ENCODE measurements around the gene KIZ. TPM values are rescaled to one million over a fixed set of nuclear protein-coding genes. Genes with fewer than 3 reads are reported as not detected.

KIZ gene
- total and polyA plus RNA-seq, 2 donors: 18.7 to 24.7 TPM

DNA sequence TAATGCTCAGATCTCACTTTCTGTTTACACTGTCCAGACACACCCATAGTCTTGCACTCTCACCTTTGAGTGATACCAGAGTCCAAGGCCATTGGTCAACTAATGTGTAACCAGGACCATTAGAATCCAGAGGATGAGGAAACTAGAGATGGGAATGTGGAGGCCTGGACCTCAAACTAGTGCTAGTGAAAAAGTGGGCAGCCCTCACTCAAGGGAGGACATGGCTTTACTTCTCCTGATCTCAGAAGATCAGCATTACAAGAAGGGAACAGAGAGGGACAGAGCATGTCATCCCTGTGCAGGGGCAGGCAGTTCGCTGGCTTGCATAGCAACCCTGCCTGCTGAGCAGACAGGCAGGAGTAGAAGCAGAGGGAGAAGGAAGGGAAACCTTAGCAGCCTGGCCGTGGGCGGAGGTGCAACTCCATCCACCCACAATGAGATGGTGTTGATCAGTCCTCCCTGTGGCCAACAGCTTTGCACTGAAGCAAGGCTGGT, 154.7 kb downstream of the KIZ start:
- no peaks in the 10 kb centered on the region for H3K9me3 ChIP-seq (ENCODE audit: control insufficient read depth in 2 of 2, insufficient read depth in 1 of 2, low read length in 1 of 2)
- no peak overlapping the region for H3K27ac ChIP-seq (ENCODE audit: low read depth in 1 of 2, low read length in 1 of 2)
- no peaks in the 10 kb centered on the region for H3K4me1 ChIP-seq (ENCODE audit: control insufficient read depth in 2 of 2, insufficient read depth in 2 of 2, low read length in 2 of 2)
- H3K27me3 ChIP-seq (ENCODE audit: control insufficient read depth in 2 of 2, insufficient read depth in 1 of 2, low read length in 1 of 2): peaks cover 0 to 3% of the 10 kb centered on the region in 2 donors
- DNase-seq (ENCODE audit: low read depth in 6 of 9, low spot score in 9 of 9): no peak
- 66% methylated on average over 3 of the region's 3 CpGs for WGBS
- H3K4me3 ChIP-seq (ENCODE audit: low read length in 2 of 2): no peak overlapping the region
- H3K36me3 ChIP-seq (ENCODE audit: control insufficient read depth in 2 of 2, insufficient read depth in 2 of 2, low read length in 1 of 2): no peaks in the 10 kb centered on the region

DNA sequence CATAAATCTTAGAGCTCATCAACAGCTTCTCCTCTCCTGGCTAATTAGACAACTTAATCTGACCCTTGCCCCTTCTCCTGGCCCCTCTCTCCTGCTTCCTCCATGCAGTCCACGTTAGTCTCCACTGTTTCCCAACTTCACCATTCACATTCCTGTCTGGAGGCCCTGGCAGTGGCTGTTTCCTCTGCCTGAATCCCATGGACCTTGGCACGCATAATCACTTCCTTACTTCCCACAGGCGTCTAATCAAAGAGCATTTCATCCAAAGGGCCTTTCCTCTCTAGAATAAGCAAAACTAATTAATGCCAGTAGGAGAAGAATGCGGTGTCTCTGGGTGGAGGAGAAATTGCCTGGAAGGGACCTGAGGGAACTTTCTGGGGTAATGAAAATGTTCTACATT, 160.9 kb downstream of the KIZ start:
- no peaks in the 10 kb centered on the region for H3K9me3 ChIP-seq (ENCODE audit: control insufficient read depth in 2 of 2, insufficient read depth in 1 of 2, low read length in 1 of 2)

DNA sequence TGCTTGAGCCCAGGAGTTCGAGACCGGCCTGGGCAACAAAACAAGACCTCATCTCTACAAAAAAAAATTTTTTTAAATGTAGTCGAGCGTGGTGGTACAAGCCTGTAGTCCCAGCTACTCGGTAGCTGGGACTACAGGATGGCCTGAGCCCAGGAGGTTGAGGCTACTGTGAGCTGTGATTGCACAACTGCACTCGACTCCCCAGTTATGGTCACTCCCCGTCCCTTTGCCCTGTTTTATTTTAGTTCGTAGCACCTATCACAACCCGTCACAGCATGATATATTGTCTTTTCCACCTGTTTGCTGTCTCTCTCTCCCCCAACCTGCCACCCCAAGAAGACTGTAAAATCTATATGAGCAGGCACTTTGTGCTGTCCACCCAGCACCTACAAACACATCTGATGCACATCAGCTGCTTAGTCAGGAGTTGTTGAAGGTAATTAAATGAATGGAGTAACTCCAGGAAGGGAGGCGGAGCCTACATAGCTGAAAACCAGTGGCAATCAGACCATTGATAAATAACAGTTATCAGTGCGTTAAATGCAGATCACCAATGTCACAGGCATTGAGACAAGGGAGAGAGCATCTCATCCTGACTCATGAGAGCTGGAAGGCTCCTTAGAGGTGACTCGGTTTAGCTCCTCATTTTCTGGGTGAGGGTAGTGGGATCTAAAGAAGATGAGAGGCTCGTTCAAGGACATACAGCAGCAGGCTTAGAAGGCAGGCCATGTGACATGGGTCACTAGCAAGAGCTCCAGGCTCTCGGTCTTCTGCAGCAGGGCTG, 162.9 kb downstream of the KIZ start:
- H3K9me3 ChIP-seq (ENCODE audit: control insufficient read depth in 2 of 2, insufficient read depth in 1 of 2, low read length in 1 of 2): no peaks in the 10 kb centered on the region
- WGBS: 89% methylated on average over 14 of the region's 14 CpGs
- no peaks in the 10 kb centered on the region for H3K36me3 ChIP-seq (ENCODE audit: control insufficient read depth in 2 of 2, insufficient read depth in 2 of 2, low read length in 1 of 2)
- no peak for DNase-seq (ENCODE audit: low read depth in 6 of 9, low spot score in 9 of 9)
- H3K27ac ChIP-seq (ENCODE audit: low read depth in 1 of 2, low read length in 1 of 2): no peak overlapping the region
- no peaks in the 10 kb centered on the region for H3K4me1 ChIP-seq (ENCODE audit: control insufficient read depth in 2 of 2, insufficient read depth in 2 of 2, low read length in 2 of 2)
- H3K27me3 ChIP-seq (ENCODE audit: control insufficient read depth in 2 of 2, insufficient read depth in 1 of 2, low read length in 1 of 2): no peaks in the 10 kb centered on the region
- H3K4me3 ChIP-seq (ENCODE audit: low read length in 2 of 2): no peak overlapping the region

More for the DNA sequence above, 160.9 kb downstream of the KIZ start:
- 74% methylated on average over 4 of the region's 4 CpGs for WGBS
- Histone ChIP-seq H3K4me1 (ENCODE audit: control insufficient read depth in 2 of 2, insufficient read depth in 2 of 2, low read length in 2 of 2) (no peaks in the 10 kb centered on the region), H3K27ac (ENCODE audit: low read depth in 1 of 2, low read length in 1 of 2) (no peak overlapping the region), H3K27me3 (ENCODE audit: control insufficient read depth in 2 of 2, insufficient read depth in 1 of 2, low read length in 1 of 2) (no peaks in the 10 kb centered on the region), H3K36me3 (ENCODE audit: control insufficient read depth in 2 of 2, insufficient read depth in 2 of 2, low read length in 1 of 2) (no peaks in the 10 kb centered on the region), H3K4me3 (ENCODE audit: low read length in 2 of 2) (no peak overlapping the region)
- DNase-seq (ENCODE audit: low read depth in 6 of 9, low spot score in 9 of 9): no peak

DNA sequence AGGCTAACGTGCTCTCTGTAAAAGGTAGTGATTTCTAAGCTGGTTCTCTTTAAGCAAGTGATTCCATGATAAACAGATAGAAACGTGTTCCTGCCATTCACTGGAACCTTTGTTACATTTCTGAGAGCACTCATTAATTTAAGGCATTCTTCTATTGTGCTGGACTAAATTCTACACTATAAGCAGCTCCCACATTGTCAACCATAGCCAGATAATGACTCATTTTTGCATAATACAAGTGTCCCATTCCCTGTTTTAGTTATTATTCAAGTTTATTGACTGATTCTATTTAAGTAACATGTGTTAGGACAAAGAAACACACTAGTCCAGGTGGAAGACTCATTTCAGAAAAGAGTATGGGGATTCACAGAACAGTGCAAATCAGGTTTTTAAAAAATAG, 163.8 kb downstream of the KIZ start:
- DNase-seq (ENCODE audit: low read depth in 6 of 9, low spot score in 9 of 9): no peak
- Histone ChIP-seq H3K27ac (ENCODE audit: low read depth in 1 of 2, low read length in 1 of 2) (no peak overlapping the region), H3K4me1 (ENCODE audit: control insufficient read depth in 2 of 2, insufficient read depth in 2 of 2, low read length in 2 of 2) (no peaks in the 10 kb centered on the region), H3K9me3 (ENCODE audit: control insufficient read depth in 2 of 2, insufficient read depth in 1 of 2, low read length in 1 of 2) (no peaks in the 10 kb centered on the region), H3K36me3 (ENCODE audit: control insufficient read depth in 2 of 2, insufficient read depth in 2 of 2, low read length in 1 of 2) (no peaks in the 10 kb centered on the region), H3K4me3 (ENCODE audit: low read length in 2 of 2) (no peak overlapping the region), H3K27me3 (ENCODE audit: control insufficient read depth in 2 of 2, insufficient read depth in 1 of 2, low read length in 1 of 2) (no peaks in the 10 kb centered on the region)
- WGBS: 43% methylated on average over 2 of the region's 2 CpGs

DNA sequence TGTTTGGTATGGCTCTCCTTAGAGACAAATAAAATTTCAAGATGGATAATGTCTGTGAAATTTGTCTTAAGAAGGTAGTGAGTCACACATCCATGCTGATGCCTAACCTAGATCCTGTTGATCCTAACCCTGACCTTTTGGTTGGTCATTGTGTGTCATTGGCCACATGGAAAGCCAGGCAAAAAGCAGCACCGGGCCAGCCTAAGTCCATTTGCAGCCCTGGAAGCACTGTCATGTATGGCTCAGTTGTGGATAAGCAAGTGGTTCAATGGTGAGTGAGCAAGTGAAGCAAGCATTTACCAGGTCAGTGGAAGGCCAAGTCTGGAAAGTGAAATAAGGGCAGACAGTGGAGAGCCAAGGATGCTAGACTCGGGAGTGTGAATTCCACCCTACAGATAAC, 165.1 kb downstream of the KIZ start:
- Histone ChIP-seq H3K4me3 (ENCODE audit: low read length in 2 of 2) (no peak overlapping the region), H3K4me1 (ENCODE audit: control insufficient read depth in 2 of 2, insufficient read depth in 2 of 2, low read length in 2 of 2) (no peaks in the 10 kb centered on the region), H3K9me3 (ENCODE audit: control insufficient read depth in 2 of 2, insufficient read depth in 1 of 2, low read length in 1 of 2) (no peaks in the 10 kb centered on the region), H3K27me3 (ENCODE audit: control insufficient read depth in 2 of 2, insufficient read depth in 1 of 2, low read length in 1 of 2) (no peaks in the 10 kb centered on the region), H3K36me3 (ENCODE audit: control insufficient read depth in 2 of 2, insufficient read depth in 2 of 2, low read length in 1 of 2) (no peaks in the 10 kb centered on the region), H3K27ac (ENCODE audit: low read depth in 1 of 2, low read length in 1 of 2) (no peak overlapping the region)
- DNase-seq (ENCODE audit: low read depth in 6 of 9, low spot score in 9 of 9): no peak
- 98% methylated on average over 2 of the region's 2 CpGs for WGBS

DNA sequence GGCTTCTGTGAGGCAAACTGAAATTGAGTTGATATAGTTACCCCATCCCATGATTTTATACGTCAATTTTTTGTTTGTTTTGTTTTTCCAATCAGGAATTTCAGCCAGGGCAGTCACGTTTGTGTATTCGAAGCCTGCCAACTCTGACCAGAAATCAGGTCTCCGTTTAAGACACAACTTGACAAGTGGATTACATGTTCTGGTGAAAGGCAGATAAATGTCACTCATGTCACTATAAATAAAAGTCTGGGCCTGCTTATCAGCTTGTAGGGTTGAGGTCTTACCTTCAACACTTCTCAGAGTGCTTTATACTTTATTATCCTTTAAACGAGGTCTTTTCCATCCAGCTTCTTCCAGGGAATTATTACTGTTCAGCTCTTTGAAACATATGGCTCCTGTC, 168.9 kb downstream of the KIZ start:
- H3K36me3 ChIP-seq (ENCODE audit: control insufficient read depth in 2 of 2, insufficient read depth in 2 of 2, low read length in 1 of 2): no peaks in the 10 kb centered on the region
- no peak overlapping the region for H3K27ac ChIP-seq (ENCODE audit: low read depth in 1 of 2, low read length in 1 of 2)
- no peak overlapping the region for H3K4me3 ChIP-seq (ENCODE audit: low read length in 2 of 2)
- peaks cover 0 to 3% of the 10 kb centered on the region in 2 donors for H3K27me3 ChIP-seq (ENCODE audit: control insufficient read depth in 2 of 2, insufficient read depth in 1 of 2, low read length in 1 of 2)
- 90% methylated on average over 5 of the region's 5 CpGs for WGBS
- H3K9me3 ChIP-seq (ENCODE audit: control insufficient read depth in 2 of 2, insufficient read depth in 1 of 2, low read length in 1 of 2): no peaks in the 10 kb centered on the region
- DNase-seq (ENCODE audit: low read depth in 6 of 9, low spot score in 9 of 9): no peak
- no peaks in the 10 kb centered on the region for H3K4me1 ChIP-seq (ENCODE audit: control insufficient read depth in 2 of 2, insufficient read depth in 2 of 2, low read length in 2 of 2)

Other genes with a start within 250 kb of the KIZ start
- gene LINC00237, start 19.7 kb upstream of the KIZ start, total RNA-seq: not detected
- gene LINC00237, start 19.7 kb upstream of the KIZ start, polyA plus RNA-seq: not detected
- 69.6 TPM for gene XRN2, start 177.2 kb downstream of the KIZ start, total RNA-seq
- 29.5 TPM for gene XRN2, start 177.2 kb downstream of the KIZ start, polyA plus RNA-seq